ENCODE measurements around the gene OTOP2.

Gene OTOP2

DNA sequence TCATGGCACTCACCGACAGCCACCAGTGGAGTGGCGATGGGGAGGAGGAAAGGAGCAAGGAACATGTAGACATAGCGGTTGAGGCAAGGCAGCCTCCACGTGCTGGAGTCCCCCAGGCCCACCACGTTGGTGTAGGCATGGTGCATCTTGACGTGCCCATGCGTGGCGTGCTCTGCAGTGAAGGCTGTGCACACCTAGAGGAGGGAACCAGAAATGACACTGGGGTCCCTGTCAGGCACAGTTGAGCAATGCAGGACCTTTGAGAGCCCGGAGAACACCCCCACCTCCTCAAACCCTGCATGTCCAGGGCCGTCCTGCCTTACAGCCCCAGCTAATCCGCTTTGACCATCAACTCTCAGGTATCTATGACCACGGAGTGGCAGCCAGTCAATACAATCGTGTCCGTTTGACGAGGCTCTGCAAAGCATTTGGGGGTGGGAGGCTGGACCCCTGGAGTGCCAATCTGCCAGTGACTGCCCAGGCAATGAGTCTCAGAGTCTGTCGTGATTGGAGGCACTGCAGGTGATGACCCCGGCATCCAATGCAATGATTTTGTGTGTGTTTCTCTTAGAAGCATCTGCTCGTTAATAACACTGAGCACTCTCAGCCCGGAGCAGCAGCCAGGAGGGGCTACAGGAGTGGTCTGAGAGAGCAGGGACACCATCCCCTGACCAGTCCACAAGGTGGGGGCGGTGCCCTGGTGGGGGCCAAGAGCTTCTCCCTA is 41.4 kb upstream of the OTOP2 start:
- Histone ChIP-seq H3K4me3 (ENCODE audit: low read depth, low read length) (no peak overlapping the region), H3K79me2 (no peaks in the 10 kb centered on the region), H3K4me1 (peaks cover 7% of the 10 kb centered on the region), H3K9ac (no peak overlapping the region), H3K27ac (no peak overlapping the region), H3K36me3 (ENCODE audit: control insufficient read depth, insufficient read depth, low read length) (no peaks in the 10 kb centered on the region), H3K9me3 (ENCODE audit: control insufficient read depth, low read length) (no peaks in the 10 kb centered on the region), H3K27me3 (ENCODE audit: control insufficient read depth, insufficient read depth, low read length) (no peaks in the 10 kb centered on the region), H3K4me2 (ENCODE audit: low read length) (no peak overlapping the region), H2AFZ (no peak overlapping the region)
- TF ChIP-seq, protein P1, sequence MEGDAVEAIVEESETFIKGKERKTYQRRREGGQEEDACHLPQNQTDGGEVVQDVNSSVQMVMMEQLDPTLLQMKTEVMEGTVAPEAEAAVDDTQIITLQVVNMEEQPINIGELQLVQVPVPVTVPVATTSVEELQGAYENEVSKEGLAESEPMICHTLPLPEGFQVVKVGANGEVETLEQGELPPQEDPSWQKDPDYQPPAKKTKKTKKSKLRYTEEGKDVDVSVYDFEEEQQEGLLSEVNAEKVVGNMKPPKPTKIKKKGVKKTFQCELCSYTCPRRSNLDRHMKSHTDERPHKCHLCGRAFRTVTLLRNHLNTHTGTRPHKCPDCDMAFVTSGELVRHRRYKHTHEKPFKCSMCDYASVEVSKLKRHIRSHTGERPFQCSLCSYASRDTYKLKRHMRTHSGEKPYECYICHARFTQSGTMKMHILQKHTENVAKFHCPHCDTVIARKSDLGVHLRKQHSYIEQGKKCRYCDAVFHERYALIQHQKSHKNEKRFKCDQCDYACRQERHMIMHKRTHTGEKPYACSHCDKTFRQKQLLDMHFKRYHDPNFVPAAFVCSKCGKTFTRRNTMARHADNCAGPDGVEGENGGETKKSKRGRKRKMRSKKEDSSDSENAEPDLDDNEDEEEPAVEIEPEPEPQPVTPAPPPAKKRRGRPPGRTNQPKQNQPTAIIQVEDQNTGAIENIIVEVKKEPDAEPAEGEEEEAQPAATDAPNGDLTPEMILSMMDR (IDR thresholded peaks at IDR 0.05) = no peak

DNA sequence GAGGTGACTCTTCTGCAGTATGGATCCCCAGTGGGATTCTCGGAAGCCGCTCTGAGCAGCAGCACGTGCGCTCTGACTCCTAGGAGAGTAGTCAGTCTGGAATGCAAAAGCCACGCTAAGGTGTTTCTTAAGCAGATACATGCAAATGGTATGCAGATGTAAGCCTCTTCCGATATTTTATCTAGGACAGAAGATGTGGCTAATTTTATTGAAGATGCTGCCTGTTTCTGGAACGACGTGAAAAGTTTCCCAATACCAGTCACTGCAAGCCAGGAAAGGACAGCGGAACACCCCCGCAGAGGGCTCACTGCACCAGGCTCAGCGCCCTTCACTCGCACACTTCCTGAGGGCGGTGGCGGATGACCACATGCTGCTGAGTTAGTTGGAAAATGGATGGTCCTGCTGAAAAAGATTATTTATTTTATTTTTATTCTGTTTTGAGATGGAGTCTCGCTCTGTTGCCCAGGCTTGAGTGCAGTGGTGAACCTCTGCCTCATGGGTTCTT is 40.8 kb upstream of the OTOP2 start:
- TF ChIP-seq, protein P1 (IDR thresholded peaks at IDR 0.05) = no peak
- H2AFZ ChIP-seq = no peak overlapping the region
- no peak overlapping the region for H3K4me2 ChIP-seq (ENCODE audit: low read length)
- peaks cover under 1% of the 10 kb centered on the region for H3K4me1 ChIP-seq
- H3K27me3 ChIP-seq (ENCODE audit: control insufficient read depth, insufficient read depth, low read length) = no peaks in the 10 kb centered on the region
- H3K36me3 ChIP-seq (ENCODE audit: control insufficient read depth, insufficient read depth, low read length) = no peaks in the 10 kb centered on the region
- H3K9me3 ChIP-seq (ENCODE audit: control insufficient read depth, low read length) = no peaks in the 10 kb centered on the region
- H3K4me3 ChIP-seq (ENCODE audit: low read depth, low read length) = no peak overlapping the region
- no peak overlapping the region for H3K27ac ChIP-seq
- H3K9ac ChIP-seq = no peak overlapping the region
- H3K79me2 ChIP-seq = no peaks in the 10 kb centered on the region

DNA sequence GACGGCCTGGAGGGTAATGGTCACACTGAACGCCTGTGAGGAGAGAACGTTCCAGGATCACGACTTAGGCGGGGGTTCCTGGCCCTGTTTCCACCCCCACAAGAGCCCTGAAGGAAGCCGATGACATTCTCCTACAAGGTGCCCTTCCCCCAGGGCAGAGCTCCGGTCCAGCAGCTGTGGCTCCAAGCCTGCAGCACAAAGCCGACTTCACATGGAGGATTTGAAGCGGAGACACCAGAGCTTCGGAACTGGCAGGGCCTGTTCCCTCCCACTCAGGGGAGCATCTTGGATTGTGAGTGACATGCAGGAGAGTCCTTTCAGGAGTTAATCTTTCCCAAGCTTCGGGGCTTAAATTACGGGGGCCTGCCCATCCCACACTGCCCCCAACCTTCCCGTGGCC is 35.6 kb upstream of the OTOP2 start:
- TF ChIP-seq, protein P1 (IDR thresholded peaks at IDR 0.05) = no peak
- H3K27ac ChIP-seq = no peak overlapping the region
- no peak overlapping the region for H2AFZ ChIP-seq
- H3K4me2 ChIP-seq (ENCODE audit: low read length) = no peak overlapping the region
- H3K4me3 ChIP-seq (ENCODE audit: low read depth, low read length) = no peak overlapping the region
- no peaks in the 10 kb centered on the region for H3K4me1 ChIP-seq
- H3K79me2 ChIP-seq = no peaks in the 10 kb centered on the region
- no peak overlapping the region for H3K9ac ChIP-seq
- no peaks in the 10 kb centered on the region for H3K27me3 ChIP-seq (ENCODE audit: control insufficient read depth, insufficient read depth, low read length)
- H3K9me3 ChIP-seq (ENCODE audit: control insufficient read depth, low read length) = no peaks in the 10 kb centered on the region
- H3K36me3 ChIP-seq (ENCODE audit: control insufficient read depth, insufficient read depth, low read length) = no peaks in the 10 kb centered on the region

DNA sequence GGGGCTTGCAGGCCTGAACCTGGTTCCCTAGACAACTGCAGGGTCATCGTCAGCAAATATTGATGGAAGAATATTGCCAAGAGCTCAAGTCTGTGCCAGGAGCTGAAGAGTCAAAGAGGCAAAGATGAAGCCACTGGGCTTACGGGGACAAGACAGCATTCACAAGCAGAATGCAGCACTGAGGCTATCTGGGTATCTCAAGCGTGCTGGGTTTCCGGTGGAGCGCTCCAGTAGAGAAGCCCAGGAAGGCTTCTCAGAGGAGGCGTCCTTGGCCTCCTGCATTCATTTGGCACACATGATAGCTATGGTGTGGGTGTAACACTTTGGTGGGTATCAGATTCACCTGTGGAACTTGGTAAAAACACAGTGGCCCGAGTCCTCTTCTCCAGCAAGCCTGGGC is 33.5 kb upstream of the OTOP2 start:
- no peaks in the 10 kb centered on the region for H3K79me2 ChIP-seq
- no peaks in the 10 kb centered on the region for H3K9me3 ChIP-seq (ENCODE audit: control insufficient read depth, low read length)
- no peaks in the 10 kb centered on the region for H3K36me3 ChIP-seq (ENCODE audit: control insufficient read depth, insufficient read depth, low read length)
- no peak overlapping the region for H3K9ac ChIP-seq
- no peaks in the 10 kb centered on the region for H3K4me1 ChIP-seq
- TF ChIP-seq, protein P1 (IDR thresholded peaks at IDR 0.05) = no peak
- no peak overlapping the region for H3K4me2 ChIP-seq (ENCODE audit: low read length)
- no peak overlapping the region for H3K4me3 ChIP-seq (ENCODE audit: low read depth, low read length)
- no peak overlapping the region for H3K27ac ChIP-seq
- no peak overlapping the region for H2AFZ ChIP-seq
- no peaks in the 10 kb centered on the region for H3K27me3 ChIP-seq (ENCODE audit: control insufficient read depth, insufficient read depth, low read length)
